Measurements from ENCODE around the gene PRKD1. TPM values are rescaled to one million over a fixed set of nuclear protein-coding genes. Genes with fewer than 3 reads are reported as not detected.

The PRKD1 gene
- total RNA-seq, 1 experiment from 2014 or later: 0.36 TPM

GRCh38 chr14:29608861-29609260, 318.8 kb downstream of the PRKD1 start:
- BruUV-seq (replicated peaks): no TSS peak
- Mint-ChIP-seq H3K4me3 (ENCODE audit: unreplicated experiment) (no peak overlapping the region), H3K27me3 (ENCODE audit: insufficient read depth, unreplicated experiment) (no peaks in the 10 kb centered on the region), H3K9me3 (ENCODE audit: unreplicated experiment) (no peaks in the 10 kb centered on the region), H3K36me3 (ENCODE audit: insufficient read depth, unreplicated experiment) (no peaks in the 10 kb centered on the region), H3K4me1 (ENCODE audit: low read depth, unreplicated experiment) (no peaks in the 10 kb centered on the region), H3K27ac (ENCODE audit: unreplicated experiment) (no peak overlapping the region)
- no peaks in the 10 kb centered on the region for H3K27me3 ChIP-seq (replicated peaks; ENCODE audit: control insufficient read depth, insufficient read depth, low read length)
- POLR2A ChIA-PET: no interaction called here
- no peaks in the 10 kb centered on the region for H3K36me3 ChIP-seq (ENCODE audit: control insufficient read depth, insufficient read depth, low read length)
- H3K9me3 ChIP-seq: no peaks in the 10 kb centered on the region
- intact Hi-C loops (cut with micrococcal nuclease; ENCODE audit: unreplicated experiment): no loop called here
- H3K4me1 ChIP-seq: no peaks in the 10 kb centered on the region
- no peak for DNase-seq
- CTCF ChIA-PET: no interaction called here
- no peak for TF ChIP-seq CTCF (IDR thresholded peaks at IDR 0.05; ENCODE audit: insufficient read depth in 1 of 2, low read depth in 1 of 2, low read length in 1 of 2, severe bottlenecking in 1 of 2, unreplicated experiment in 1 of 2)
- H3K4me3 ChIP-seq (ENCODE audit: low read depth, low read length): no peak overlapping the region

- Mint-ChIP-seq H3K27me3 (ENCODE audit: insufficient read depth, unreplicated experiment) (no peaks in the 10 kb centered on the region), H3K4me3 (ENCODE audit: unreplicated experiment) (no peak overlapping the region), H3K36me3 (ENCODE audit: insufficient read depth, unreplicated experiment) (no peaks in the 10 kb centered on the region), H3K27ac (ENCODE audit: unreplicated experiment) (no peak overlapping the region), H3K9me3 (ENCODE audit: unreplicated experiment) (no peaks in the 10 kb centered on the region), H3K4me1 (ENCODE audit: low read depth, unreplicated experiment) (no peaks in the 10 kb centered on the region)
- H3K4me1 ChIP-seq: no peaks in the 10 kb centered on the region
- no peaks in the 10 kb centered on the region for H3K9me3 ChIP-seq
- CTCF ChIA-PET: no interaction called here
- DNase-seq: no peak
- H3K27me3 ChIP-seq (replicated peaks; ENCODE audit: control insufficient read depth, insufficient read depth, low read length): no peaks in the 10 kb centered on the region
- POLR2A ChIA-PET: no interaction called here
- H3K4me3 ChIP-seq (ENCODE audit: low read depth, low read length): no peak overlapping the region
- BruUV-seq (replicated peaks): no TSS peak
- TF ChIP-seq CTCF (IDR thresholded peaks at IDR 0.05; ENCODE audit: insufficient read depth in 1 of 2, low read depth in 1 of 2, low read length in 1 of 2, severe bottlenecking in 1 of 2, unreplicated experiment in 1 of 2): no peak
- no peaks in the 10 kb centered on the region for H3K36me3 ChIP-seq (ENCODE audit: control insufficient read depth, insufficient read depth, low read length)
- intact Hi-C loops (cut with micrococcal nuclease; ENCODE audit: unreplicated experiment): no loop called here
Observed at GRCh38 chr14:29607169-29607568, 320.5 kb downstream of the PRKD1 start.

- no peak overlapping the region for H3K27ac Mint-ChIP-seq (ENCODE audit: unreplicated experiment)
- H3K4me3 Mint-ChIP-seq (ENCODE audit: unreplicated experiment): no peak overlapping the region
- DNase-seq: no peak
- POLR2A ChIA-PET: no interaction called here
- no peak for TF ChIP-seq CTCF (IDR thresholded peaks at IDR 0.05; ENCODE audit: insufficient read depth in 1 of 2, low read depth in 1 of 2, low read length in 1 of 2, severe bottlenecking in 1 of 2, unreplicated experiment in 1 of 2)
- peaks cover 5% of the 10 kb centered on the region for H3K27me3 Mint-ChIP-seq (ENCODE audit: insufficient read depth, unreplicated experiment)
- H3K9me3 Mint-ChIP-seq (ENCODE audit: unreplicated experiment): no peaks in the 10 kb centered on the region
- no TSS peak for BruUV-seq (replicated peaks)
- Histone ChIP-seq H3K27me3 (replicated peaks; ENCODE audit: control insufficient read depth, insufficient read depth, low read length) (no peaks in the 10 kb centered on the region), H3K36me3 (ENCODE audit: control insufficient read depth, insufficient read depth, low read length) (no peaks in the 10 kb centered on the region), H3K4me1 (no peaks in the 10 kb centered on the region), H3K4me3 (ENCODE audit: low read depth, low read length) (no peak overlapping the region), H3K9me3 (no peaks in the 10 kb centered on the region)
- no peaks in the 10 kb centered on the region for H3K36me3 Mint-ChIP-seq (ENCODE audit: insufficient read depth, unreplicated experiment)
- no peaks in the 10 kb centered on the region for H3K4me1 Mint-ChIP-seq (ENCODE audit: low read depth, unreplicated experiment)
- CTCF ChIA-PET: no interaction called here
- intact Hi-C loops (cut with micrococcal nuclease; ENCODE audit: unreplicated experiment): no loop called here
Observed at GRCh38 chr14:29603696-29604095, 324.0 kb downstream of the PRKD1 start.
